Tibial artery (tissue), 4 donors: ENCODE results near the gene TBL1X.

Experiments used
- DNase-seq, 2 donors: peaks; one replicate each; pipeline ENCODE4 v3.0.0-alpha.2; 2019
- H3K27ac ChIP-seq, 2 donors: fragments of 200-600 bp; sonication (generic) in 1 of 2; 1 replicate in 1 of 2; 2 replicates in 1 of 2; pipeline ENCODE4 v1.5.1; 2018 to 2019; ENCODE audit warnings: mild to moderate bottlenecking in 1 of 2
- H3K27me3 ChIP-seq, 2 donors: fragments of 200-600 bp; sonication (generic) in 1 of 2; one replicate each; pipeline versions ENCODE4 v1.5.1 to v1.6.0; 2016 to 2019
- H3K36me3 ChIP-seq, 3 donors: fragments of 200-600 bp; sonication (generic) in 2 of 3; one replicate each; pipeline ENCODE4 v1.5.1; 2016 to 2019; ENCODE audit warnings: mild to moderate bottlenecking in 2 of 3
- H3K4me1 ChIP-seq, 4 donors: fragments of 200-600 bp; sonication (generic) in 2 of 4; 1 replicate in 3 of 4; 2 replicates in 1 of 4; pipeline ENCODE4 v1.5.1; 2016 to 2019
- H3K4me3 ChIP-seq, 2 donors: fragments of 200-600 bp; sonication (generic) in 1 of 2; 1 replicate in 1 of 2; 2 replicates in 1 of 2; pipeline ENCODE4 v1.5.1; 2018 to 2019; ENCODE audit warnings: mild to moderate bottlenecking in 2 of 2
- H3K9me3 ChIP-seq, 3 donors: fragments of 200-600 bp; sonication (generic) in 1 of 3; one replicate each; pipeline ENCODE4 v1.5.1; 2016 to 2019
- intact Hi-C: fragments of 100-400 bp; cut with DNase I; formaldehyde crosslinking; loops from one replicate; pipeline ENCODE4 v1.15.0; 2023; ENCODE audit warnings: low total_unique reads
- TF ChIP-seq, protein P1 (sequence below), 2 experiments: fragments of 200-600 bp in 1 of 2; fragments of 450-650 bp in 1 of 2; IDR thresholded peaks; one replicate each; pipeline ENCODE4 v1.5.1; 2017 to 2019; ENCODE audit warnings: antibody characterized with exemption in 2 of 2, mild to moderate bottlenecking in 1 of 2, moderate library complexity in 1 of 2

Gene TBL1X

DNA sequence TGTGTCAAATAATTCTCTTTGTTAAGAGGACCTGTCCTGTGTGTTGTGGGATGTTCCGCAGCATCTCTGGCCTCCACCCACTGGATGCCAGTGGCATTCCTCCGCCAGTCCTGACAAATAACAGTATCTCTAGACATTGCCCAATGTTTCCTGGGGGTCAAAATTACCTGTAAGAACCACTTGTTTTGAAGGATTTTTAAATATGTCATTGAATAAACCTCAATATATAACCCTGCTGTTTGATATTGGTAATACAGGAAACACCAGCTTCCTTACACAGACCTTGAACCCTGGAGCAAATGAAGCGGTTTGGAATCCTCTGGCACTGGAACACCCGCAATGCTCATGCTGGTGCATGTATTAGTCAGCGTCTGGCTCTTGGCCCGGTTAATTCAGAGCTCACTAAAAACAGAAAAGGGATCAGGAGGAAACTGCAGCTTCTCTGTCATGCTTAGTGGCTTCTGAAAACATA lies 101.3 kb downstream of the TBL1X start:
- Histone ChIP-seq H3K4me3 (no peak overlapping the region), H3K9me3 (no peaks in the 10 kb centered on the region), H3K27me3 (no peaks in the 10 kb centered on the region), H3K4me1 (peaks cover 0 to 41% (median 3%) of the 10 kb centered on the region in 4 donors), H3K27ac (no peak overlapping the region), H3K36me3 (no peaks in the 10 kb centered on the region)
- peak; percentile 57 to 68 for DNase-seq
- intact Hi-C loops = no loop called here
- TF ChIP-seq, protein P1, sequence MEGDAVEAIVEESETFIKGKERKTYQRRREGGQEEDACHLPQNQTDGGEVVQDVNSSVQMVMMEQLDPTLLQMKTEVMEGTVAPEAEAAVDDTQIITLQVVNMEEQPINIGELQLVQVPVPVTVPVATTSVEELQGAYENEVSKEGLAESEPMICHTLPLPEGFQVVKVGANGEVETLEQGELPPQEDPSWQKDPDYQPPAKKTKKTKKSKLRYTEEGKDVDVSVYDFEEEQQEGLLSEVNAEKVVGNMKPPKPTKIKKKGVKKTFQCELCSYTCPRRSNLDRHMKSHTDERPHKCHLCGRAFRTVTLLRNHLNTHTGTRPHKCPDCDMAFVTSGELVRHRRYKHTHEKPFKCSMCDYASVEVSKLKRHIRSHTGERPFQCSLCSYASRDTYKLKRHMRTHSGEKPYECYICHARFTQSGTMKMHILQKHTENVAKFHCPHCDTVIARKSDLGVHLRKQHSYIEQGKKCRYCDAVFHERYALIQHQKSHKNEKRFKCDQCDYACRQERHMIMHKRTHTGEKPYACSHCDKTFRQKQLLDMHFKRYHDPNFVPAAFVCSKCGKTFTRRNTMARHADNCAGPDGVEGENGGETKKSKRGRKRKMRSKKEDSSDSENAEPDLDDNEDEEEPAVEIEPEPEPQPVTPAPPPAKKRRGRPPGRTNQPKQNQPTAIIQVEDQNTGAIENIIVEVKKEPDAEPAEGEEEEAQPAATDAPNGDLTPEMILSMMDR (IDR thresholded peaks at IDR 0.05) = no peak

DNA sequence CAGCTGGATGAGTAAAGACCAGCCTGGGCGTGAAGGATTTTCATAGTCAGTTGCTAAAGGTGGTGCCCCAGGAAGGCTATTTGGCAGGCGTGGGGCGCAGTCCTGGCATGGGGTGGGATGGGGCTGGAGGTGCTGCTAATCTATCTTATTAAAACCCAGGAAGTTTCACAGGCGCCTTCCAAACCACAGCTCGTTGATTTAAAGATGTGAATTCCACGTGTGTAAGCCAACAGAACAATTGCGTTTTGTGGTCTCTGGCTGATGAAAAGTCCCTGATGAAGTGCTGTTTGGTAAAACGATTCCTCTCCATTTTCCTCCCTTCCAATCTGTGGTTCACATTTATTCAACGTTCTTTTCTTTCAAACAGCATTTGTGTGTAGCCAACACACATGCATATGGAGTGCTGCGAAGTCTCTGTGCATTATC lies 105.0 kb downstream of the TBL1X start:
- no peak overlapping the region for H3K4me3 ChIP-seq
- intact Hi-C loops = no loop called here
- no peaks in the 10 kb centered on the region for H3K36me3 ChIP-seq
- no peak for DNase-seq
- no peaks in the 10 kb centered on the region for H3K9me3 ChIP-seq
- H3K4me1 ChIP-seq = peaks cover 0 to 46% (median 5%) of the 10 kb centered on the region in 4 donors
- TF ChIP-seq, protein P1 (IDR thresholded peaks at IDR 0.05) = no peak
- H3K27ac ChIP-seq = no peak overlapping the region
- H3K27me3 ChIP-seq = no peaks in the 10 kb centered on the region

DNA sequence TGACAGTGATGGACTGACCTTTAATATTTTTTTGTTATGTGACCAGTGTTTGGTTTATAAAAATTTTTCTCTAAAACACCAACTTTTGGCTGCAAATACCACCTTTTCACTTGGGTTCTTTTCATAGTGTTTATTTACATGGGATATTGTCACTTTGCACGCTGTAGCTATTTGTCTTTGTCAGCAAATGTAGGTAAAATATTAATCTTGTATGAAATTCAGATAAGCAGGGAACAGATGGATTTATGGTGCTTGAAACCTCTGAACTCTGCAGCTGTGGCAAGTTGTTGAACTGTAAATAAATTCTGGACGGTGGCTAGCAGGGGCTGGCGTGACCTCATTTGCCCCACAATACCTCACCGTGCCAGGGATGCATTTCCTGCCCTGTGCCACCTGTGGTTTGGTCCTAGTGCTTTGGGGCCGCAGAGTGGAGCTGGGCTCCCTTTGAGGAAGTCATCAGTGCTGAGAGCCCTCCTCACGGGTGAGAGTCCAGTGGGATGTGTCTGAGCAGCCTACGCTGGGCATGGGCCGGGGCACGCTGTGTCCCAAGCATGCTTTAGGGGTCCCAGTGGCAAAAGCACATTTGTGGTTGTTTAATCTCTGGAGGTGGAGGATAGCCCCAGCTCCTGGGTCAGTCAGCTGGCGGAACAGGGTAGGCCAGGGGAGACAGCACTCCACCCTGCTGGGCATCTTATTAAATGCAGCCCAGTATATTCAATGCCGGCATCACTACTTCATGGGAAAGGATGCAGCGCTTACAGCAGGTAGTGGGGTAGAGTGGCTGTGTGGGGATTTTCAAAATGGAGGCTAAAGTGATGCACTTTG lies 108.6 kb downstream of the TBL1X start:
- Histone ChIP-seq H3K36me3 (no peaks in the 10 kb centered on the region), H3K4me3 (no peak overlapping the region), H3K27ac (no peak overlapping the region), H3K9me3 (no peaks in the 10 kb centered on the region), H3K27me3 (no peaks in the 10 kb centered on the region), H3K4me1 (peaks cover 0 to 27% (median 5%) of the 10 kb centered on the region in 4 donors)
- TF ChIP-seq, protein P1 (IDR thresholded peaks at IDR 0.05) = no peak
- intact Hi-C loops = no loop called here
- no peak for DNase-seq

DNA sequence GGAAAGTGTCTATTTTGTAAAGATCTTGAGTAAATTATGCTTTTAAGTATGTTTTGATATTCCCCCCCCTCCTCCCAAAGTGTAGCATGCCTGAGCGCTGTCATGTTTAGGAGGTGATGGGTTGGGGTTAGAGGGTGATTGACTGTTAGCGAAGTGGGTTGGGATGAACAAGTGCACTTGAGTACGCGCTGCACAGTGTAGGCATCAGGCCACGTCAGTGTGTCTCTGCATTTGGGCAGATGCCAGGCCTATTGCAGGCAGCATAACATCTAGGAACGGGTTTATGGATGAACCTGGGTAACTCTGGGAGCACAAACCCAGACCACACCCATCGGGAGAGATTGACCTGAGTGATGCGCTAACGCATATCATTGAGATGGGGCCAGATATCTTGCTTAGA lies 111.2 kb downstream of the TBL1X start:
- H3K27ac ChIP-seq = no peak overlapping the region

DNA sequence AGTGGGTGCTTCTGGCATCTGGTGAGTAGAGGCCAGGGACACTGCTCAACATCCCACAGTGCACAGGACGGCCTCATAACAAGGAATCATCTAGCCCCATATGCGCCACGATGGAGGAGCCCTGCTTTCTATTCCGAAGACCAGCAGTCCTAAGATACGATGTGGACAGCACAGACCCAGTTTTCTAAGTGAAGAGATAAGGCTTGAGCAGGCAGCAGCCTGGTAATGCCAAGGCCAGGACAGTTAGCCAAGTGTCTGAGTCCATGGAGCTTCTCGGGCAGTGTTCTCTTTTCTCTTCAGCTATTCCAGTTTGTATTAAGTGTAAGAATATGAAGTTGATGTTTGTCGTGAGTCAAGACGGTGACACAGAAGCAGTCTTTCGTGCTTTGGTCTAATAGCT lies 112.7 kb downstream of the TBL1X start:
- TF ChIP-seq, protein P1 (IDR thresholded peaks at IDR 0.05) = no peak
- H3K4me3 ChIP-seq = no peak overlapping the region
- no peaks in the 10 kb centered on the region for H3K27me3 ChIP-seq
- no peak for DNase-seq
- no peaks in the 10 kb centered on the region for H3K9me3 ChIP-seq
- no peak overlapping the region for H3K27ac ChIP-seq
- no peaks in the 10 kb centered on the region for H3K36me3 ChIP-seq
- peaks cover 0 to 27% (median 3%) of the 10 kb centered on the region in 4 donors for H3K4me1 ChIP-seq
- intact Hi-C loops = no loop called here

More for the DNA sequence above, 111.2 kb downstream of the TBL1X start:
- Histone ChIP-seq H3K4me3 (no peak overlapping the region), H3K36me3 (no peaks in the 10 kb centered on the region), H3K4me1 (peaks cover 0 to 12% (median 1%) of the 10 kb centered on the region in 4 donors), H3K9me3 (no peaks in the 10 kb centered on the region), H3K27me3 (no peaks in the 10 kb centered on the region)
- intact Hi-C loops = no loop called here
- DNase-seq = no peak
- TF ChIP-seq, protein P1 (IDR thresholded peaks at IDR 0.05) = no peak
